ENCODE results near the gene DPP6. TPM values are rescaled to one million over a fixed set of nuclear protein-coding genes. Genes with fewer than 3 reads are reported as not detected.

DPP6 gene
- polyA plus RNA-seq, 1 donor (not counting 4 experiments of a cell fraction or from before 2014, with no cell fraction given) = not detected

DNA sequence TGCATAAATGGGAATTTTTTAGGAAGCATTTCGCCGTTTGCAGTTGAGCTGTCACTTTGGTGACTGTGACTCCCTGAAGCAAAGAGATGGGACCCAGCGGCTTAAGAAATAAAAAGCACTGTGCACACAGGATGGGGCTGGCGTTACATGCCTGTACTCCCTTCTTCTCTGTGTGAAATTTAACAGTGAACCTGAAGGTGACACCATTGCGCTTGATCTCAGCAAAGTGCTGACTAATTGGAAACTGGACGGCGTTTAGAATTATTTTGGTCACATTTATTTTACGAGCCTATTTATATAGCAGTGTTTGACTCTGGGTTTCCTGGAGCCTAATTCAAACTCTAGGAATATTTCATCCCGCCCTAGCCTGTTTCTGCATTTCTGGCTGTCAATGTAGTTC lies 804.5 kb downstream of the DPP6 start:
- dilution Hi-C loops (cut with MboI; ENCODE audit: extremely low pct_ligation_motif_present, low sequenced_read_pairs) = no loop called here
- H3K9me1 ChIP-seq (ENCODE audit: control insufficient read depth, extremely low read depth, insufficient read depth, low read length) = no peaks in the 10 kb centered on the region
- no peak for TF ChIP-seq EZH2 (IDR thresholded peaks at IDR 0.05; ENCODE audit: low read length)
- TF ChIP-seq, protein P1, sequence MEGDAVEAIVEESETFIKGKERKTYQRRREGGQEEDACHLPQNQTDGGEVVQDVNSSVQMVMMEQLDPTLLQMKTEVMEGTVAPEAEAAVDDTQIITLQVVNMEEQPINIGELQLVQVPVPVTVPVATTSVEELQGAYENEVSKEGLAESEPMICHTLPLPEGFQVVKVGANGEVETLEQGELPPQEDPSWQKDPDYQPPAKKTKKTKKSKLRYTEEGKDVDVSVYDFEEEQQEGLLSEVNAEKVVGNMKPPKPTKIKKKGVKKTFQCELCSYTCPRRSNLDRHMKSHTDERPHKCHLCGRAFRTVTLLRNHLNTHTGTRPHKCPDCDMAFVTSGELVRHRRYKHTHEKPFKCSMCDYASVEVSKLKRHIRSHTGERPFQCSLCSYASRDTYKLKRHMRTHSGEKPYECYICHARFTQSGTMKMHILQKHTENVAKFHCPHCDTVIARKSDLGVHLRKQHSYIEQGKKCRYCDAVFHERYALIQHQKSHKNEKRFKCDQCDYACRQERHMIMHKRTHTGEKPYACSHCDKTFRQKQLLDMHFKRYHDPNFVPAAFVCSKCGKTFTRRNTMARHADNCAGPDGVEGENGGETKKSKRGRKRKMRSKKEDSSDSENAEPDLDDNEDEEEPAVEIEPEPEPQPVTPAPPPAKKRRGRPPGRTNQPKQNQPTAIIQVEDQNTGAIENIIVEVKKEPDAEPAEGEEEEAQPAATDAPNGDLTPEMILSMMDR (optimal IDR thresholded peaks at IDR 0.05 in 1 of 3, IDR thresholded peaks at IDR 0.05 in 1 of 3, conservative IDR thresholded peaks at IDR 0.05 in 1 of 3; ENCODE audit: extremely low read depth in 1 of 3, insufficient read depth in 2 of 3, low read length in 3 of 3) = no peak
- no peaks in the 10 kb centered on the region for H3K4me1 ChIP-seq (ENCODE audit: control insufficient read depth, extremely low read depth, insufficient read depth, low read length)
- no peak overlapping the region for H2AFZ ChIP-seq (ENCODE audit: control insufficient read depth, low read length)
- H3K9me3 ChIP-seq (ENCODE audit: control insufficient read depth, low read depth, low read length) = peaks cover 2% of the 10 kb centered on the region
- FAIRE-seq (no peak), DNase-seq (ENCODE audit: low read depth, low spot score) (no peak)
- H3K9ac ChIP-seq (ENCODE audit: control insufficient read depth, extremely low read depth, insufficient read depth, low read length) = no peak overlapping the region
- no peak overlapping the region for H3K4me3 ChIP-seq (ENCODE audit: control insufficient read depth in 2 of 3, extremely low read depth in 1 of 3, insufficient read depth in 2 of 3, low read depth in 1 of 3, low read length in 3 of 3)
- H3K27me3 ChIP-seq (ENCODE audit: control insufficient read depth, extremely low read depth, insufficient read depth, low read length) = no peaks in the 10 kb centered on the region
- H3K79me2 ChIP-seq (ENCODE audit: control insufficient read depth, insufficient read depth, low read length) = no peaks in the 10 kb centered on the region
- no peaks in the 10 kb centered on the region for H4K20me1 ChIP-seq (ENCODE audit: control insufficient read depth, extremely low read depth, insufficient read depth, low read length)
- H3K27ac ChIP-seq (ENCODE audit: control insufficient read depth, insufficient read depth, low read length) = no peak overlapping the region
- H3K36me3 ChIP-seq (ENCODE audit: control insufficient read depth in 2 of 2, extremely low read depth in 1 of 2, insufficient read depth in 2 of 2, low read length in 2 of 2) = no peaks in the 10 kb centered on the region
- no peak overlapping the region for H3K4me2 ChIP-seq (ENCODE audit: control insufficient read depth, extremely low read depth, insufficient read depth, low read depth, low read length)

DNA sequence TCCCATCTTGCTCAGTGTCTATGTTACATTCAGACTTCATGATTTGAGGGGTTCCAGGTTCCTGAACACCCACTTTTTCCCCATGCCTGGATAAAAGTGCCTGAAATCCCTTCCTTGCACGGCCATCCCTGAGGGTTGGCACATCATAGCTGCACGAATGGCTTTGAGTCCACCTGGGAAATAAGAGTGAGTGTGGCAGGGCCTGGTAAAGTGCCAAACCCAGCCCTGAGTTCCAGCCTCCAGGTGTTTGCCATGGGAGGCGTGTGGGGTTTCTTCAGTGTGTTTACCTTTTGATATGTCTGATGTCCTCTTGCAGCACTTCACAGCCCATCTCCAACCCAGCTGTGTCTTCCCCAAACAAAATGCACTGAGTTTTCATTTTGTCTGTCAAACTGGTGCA lies 805.0 kb downstream of the DPP6 start:
- H3K9me1 ChIP-seq (ENCODE audit: control insufficient read depth, extremely low read depth, insufficient read depth, low read length) = no peaks in the 10 kb centered on the region
- dilution Hi-C loops (cut with MboI; ENCODE audit: extremely low pct_ligation_motif_present, low sequenced_read_pairs) = no loop called here
- TF ChIP-seq EZH2 (IDR thresholded peaks at IDR 0.05; ENCODE audit: low read length) = no peak
- TF ChIP-seq, protein P1 (optimal IDR thresholded peaks at IDR 0.05 in 1 of 3, IDR thresholded peaks at IDR 0.05 in 1 of 3, conservative IDR thresholded peaks at IDR 0.05 in 1 of 3; ENCODE audit: extremely low read depth in 1 of 3, insufficient read depth in 2 of 3, low read length in 3 of 3) = no peak
- H3K9ac ChIP-seq (ENCODE audit: control insufficient read depth, extremely low read depth, insufficient read depth, low read length) = no peak overlapping the region
- H3K4me1 ChIP-seq (ENCODE audit: control insufficient read depth, extremely low read depth, insufficient read depth, low read length) = no peaks in the 10 kb centered on the region
- H3K79me2 ChIP-seq (ENCODE audit: control insufficient read depth, insufficient read depth, low read length) = no peaks in the 10 kb centered on the region
- H3K27ac ChIP-seq (ENCODE audit: control insufficient read depth, insufficient read depth, low read length) = no peak overlapping the region
- H3K36me3 ChIP-seq (ENCODE audit: control insufficient read depth in 2 of 2, extremely low read depth in 1 of 2, insufficient read depth in 2 of 2, low read length in 2 of 2) = no peaks in the 10 kb centered on the region
- H3K27me3 ChIP-seq (ENCODE audit: control insufficient read depth, extremely low read depth, insufficient read depth, low read length) = no peaks in the 10 kb centered on the region
- DNase-seq (ENCODE audit: low read depth, low spot score) = no peak
- no peak for FAIRE-seq
- H3K4me3 ChIP-seq (ENCODE audit: control insufficient read depth in 2 of 3, extremely low read depth in 1 of 3, insufficient read depth in 2 of 3, low read depth in 1 of 3, low read length in 3 of 3) = no peak overlapping the region
- no peak overlapping the region for H2AFZ ChIP-seq (ENCODE audit: control insufficient read depth, low read length)
- peaks cover 2% of the 10 kb centered on the region for H3K9me3 ChIP-seq (ENCODE audit: control insufficient read depth, low read depth, low read length)
- H4K20me1 ChIP-seq (ENCODE audit: control insufficient read depth, extremely low read depth, insufficient read depth, low read length) = no peaks in the 10 kb centered on the region
- H3K4me2 ChIP-seq (ENCODE audit: control insufficient read depth, extremely low read depth, insufficient read depth, low read depth, low read length) = no peak overlapping the region

Measured in keratinocyte (primary cell).